Retina (tissue), 1 donor: ENCODE measurements around the gene FGF8.
"Not testable (repeated sequence)": the region's sequence is repeated elsewhere in the genome, so short reads cannot be mapped to it uniquely, and the experiment has no call there.

Experiments
- DNase-seq: peaks from one replicate; pipeline ENCODE4 v3.0.0-alpha.2; 2016

Gene FGF8

GRCh38 chr10:101775273-101776160 is at the start of gene FGF8:
Gene FGF8 (minus strand): TSS chr10:101776114. CDS start chr10:101775900, 214 bp downstream.
- no peak for DNase-seq

GRCh38 chr10:101824736-101825135 is 48.8 kb upstream of the FGF8 start:
- no peak for DNase-seq

- DNase-seq = no peak
Observed at GRCh38 chr10:101818872-101819633, 43.1 kb upstream of the FGF8 start.

GRCh38 chr10:101818119-101818871 is 42.4 kb upstream of the FGF8 start, which contains the start of gene OGA:
Gene OGA (minus strand): TSS chr10:101818444. CDS start chr10:101818022, 422 bp downstream.
- DNase-seq = peak; percentile 99

GRCh38 chr10:101817337-101818118 is 41.6 kb upstream of the FGF8 start:
- DNase-seq = peak; percentile 71

- DNase-seq = no peak
Observed at GRCh38 chr10:101816913-101817336, 41.0 kb upstream of the FGF8 start.

GRCh38 chr10:101816376-101816775 is 40.5 kb upstream of the FGF8 start:
- DNase-seq = no peak

GRCh38 chr10:101814466-101815071 is 38.7 kb upstream of the FGF8 start:
- DNase-seq = no peak

- DNase-seq = no peak
Observed at GRCh38 chr10:101812606-101813005, 36.7 kb upstream of the FGF8 start.

- no peak for DNase-seq
Observed at GRCh38 chr10:101807158-101807557, 31.2 kb upstream of the FGF8 start.

- DNase-seq = no peak
Observed at GRCh38 chr10:101803511-101803910, 27.6 kb upstream of the FGF8 start.

GRCh38 chr10:101797403-101798059 is 21.6 kb upstream of the FGF8 start:
- DNase-seq = no peak

- no peak for DNase-seq
Observed at GRCh38 chr10:101793526-101793925, 17.6 kb upstream of the FGF8 start.

GRCh38 chr10:101789686-101790085 is 13.8 kb upstream of the FGF8 start:
- DNase-seq = no peak

GRCh38 chr10:101789231-101789630 is 13.3 kb upstream of the FGF8 start:
- DNase-seq = not testable (repeated sequence)

- no peak for DNase-seq
Observed at GRCh38 chr10:101785801-101786200, 9.9 kb upstream of the FGF8 start.

GRCh38 chr10:101784558-101784957 is 8.6 kb upstream of the FGF8 start:
- DNase-seq = no peak

GRCh38 chr10:101783736-101784118 is 7.8 kb upstream of the FGF8 start:
- no peak for DNase-seq

GRCh38 chr10:101782811-101783735 is 7.2 kb upstream of the FGF8 start, which contains the start of gene NPM3:
Gene NPM3 (minus strand): TSS chr10:101783446. CDS start chr10:101783390, 56 bp downstream.
- DNase-seq = peak; percentile 89
